ENCODE measurements around the gene MYL5. TPM values are rescaled to one million over a fixed set of nuclear protein-coding genes. Genes with fewer than 3 reads are reported as not detected.

The MYL5 gene
- polyA plus RNA-seq, 2 of the 4 experiments (the other 2 are of a cell fraction): 8.0 to 8.3 TPM

- no peak overlapping the region for H3K4me3 ChIP-seq
- FAIRE-seq: no peak
- ATAC-seq: no peak
- POLR2A ChIA-PET: no interaction called here
- H3K4me2 ChIP-seq: no peak overlapping the region
- CTCF ChIA-PET: no interaction called here
- H3K9me3 ChIP-seq: no peaks in the 10 kb centered on the region
- DNase-seq (ENCODE audit: low read depth in 1 of 2, low spot score in 1 of 2): no peak
- WGBS (ENCODE audit: missing lambda C conversion rate): 82% methylated on average over 12 of the region's 29 CpGs
- no peak for TF ChIP-seq PHF8 (IDR thresholded peaks at IDR 0.05; ENCODE audit: borderline replicate concordance, low read depth)
- no peak for TF ChIP-seq FOXS1 (CRISPR knock-in tag; IDR thresholded peaks at IDR 0.05)
- no peak for TF ChIP-seq RAD21 (conservative IDR thresholded peaks at IDR 0.05 in 1 of 2, IDR thresholded peaks at IDR 0.05 in 1 of 2)
- no peak for TF ChIP-seq HOXB5 (CRISPR knock-in tag; IDR thresholded peaks at IDR 0.05)
- TF ChIP-seq TP53 (CRISPR knock-in tag; IDR thresholded peaks at IDR 0.05): no peak
- TF ChIP-seq PBX3 (IDR thresholded peaks at IDR 0.05): no peak
- no peak for TF ChIP-seq CBX2 (IDR thresholded peaks at IDR 0.05; ENCODE audit: borderline replicate concordance, low read depth)
- no peak for TF ChIP-seq CTCF (IDR thresholded peaks at IDR 0.05)
- no peak for TF ChIP-seq CBX8 (IDR thresholded peaks at IDR 0.05)
- no peak for TF ChIP-seq MYC (IDR thresholded peaks at IDR 0.05; ENCODE audit: borderline replicate concordance, low read length)
- no peak for TF ChIP-seq CHD4 (IDR thresholded peaks at IDR 0.05; ENCODE audit: borderline replicate concordance)
- TF ChIP-seq TFCP2L1 (CRISPR knock-in tag; IDR thresholded peaks at IDR 0.05): no peak
- no peak for TF ChIP-seq HEYL (CRISPR knock-in tag; IDR thresholded peaks at IDR 0.05)
- TF ChIP-seq SREBF2 (IDR thresholded peaks at IDR 0.05): no peak
- no peak for TF ChIP-seq RNF2 (IDR thresholded peaks at IDR 0.05; ENCODE audit: borderline replicate concordance, low read depth)
- no peak for TF ChIP-seq HOXA7 (CRISPR knock-in tag; IDR thresholded peaks at IDR 0.05)
- no peak for TF ChIP-seq HMGXB4 (CRISPR knock-in tag; IDR thresholded peaks at IDR 0.05; ENCODE audit: borderline replicate concordance)
- H3K27ac ChIP-seq: no peak overlapping the region
- H3K4me1 ChIP-seq: no peaks in the 10 kb centered on the region
Measured at GRCh38 chr4:653831-654502, 20.4 kb upstream of the MYL5 start.

- Histone ChIP-seq H3K4me1 (no peaks in the 10 kb centered on the region), H3K4me3 (no peak overlapping the region), H3K4me2 (no peak overlapping the region), H3K27ac (no peak overlapping the region), H3K9me3 (no peaks in the 10 kb centered on the region)
- FAIRE-seq (no peak), DNase-seq (ENCODE audit: low read depth in 1 of 2, low spot score in 1 of 2) (no peak), ATAC-seq (no peak)
- ChIA-PET POLR2A (no interaction called here), CTCF (no interaction called here)
- no peak for TF ChIP-seq HOXB13 (CRISPR knock-in tag; IDR thresholded peaks at IDR 0.05; ENCODE audit: low read depth)
- TF ChIP-seq RAD21 (conservative IDR thresholded peaks at IDR 0.05 in 1 of 2, IDR thresholded peaks at IDR 0.05 in 1 of 2): no peak
- no peak for TF ChIP-seq POLR2AphosphoS2 (conservative IDR thresholded peaks at IDR 0.05; ENCODE audit: low read length)
- TF ChIP-seq GATA3 (IDR thresholded peaks at IDR 0.05; ENCODE audit: borderline replicate concordance): no peak
- no peak for TF ChIP-seq NFE2L2 (conservative IDR thresholded peaks at IDR 0.05; ENCODE audit: low read length)
- 88% methylated on average over 14 of the region's 17 CpGs for WGBS (ENCODE audit: missing lambda C conversion rate)
Measured at GRCh38 chr4:654503-654845, 19.9 kb upstream of the MYL5 start.
